ENCODE measurements around the gene HCFC1R1. TPM values are rescaled to one million over a fixed set of nuclear protein-coding genes. Genes with fewer than 3 reads are reported as not detected.

The HCFC1R1 gene
- polyA plus RNA-seq, 1 donor from 2014 or later = 19.0 TPM

GRCh38 chr16:3012246-3012645, 11.5 kb downstream of the HCFC1R1 start:
- Histone ChIP-seq H3K27me3 (ENCODE audit: insufficient read depth, low read depth, low read length) (peaks cover 52% of the 10 kb centered on the region), H3K4me2 (ENCODE audit: low read length) (no peak overlapping the region), H3K9me3 (ENCODE audit: low read length) (no peaks in the 10 kb centered on the region), H3K9me2 (ENCODE audit: insufficient read depth, low read length) (no peaks in the 10 kb centered on the region), H3K27ac (ENCODE audit: low read length) (no peak overlapping the region), H3K9ac (ENCODE audit: low read length) (no peak overlapping the region), H3K79me2 (replicated peaks; ENCODE audit: insufficient read depth, low read length) (no peaks in the 10 kb centered on the region), H2AFZ (ENCODE audit: low read depth, low read length) (no peak overlapping the region), H3K36me3 (ENCODE audit: insufficient read depth, low read length) (no peaks in the 10 kb centered on the region), H3K4me3 (ENCODE audit: low read length) (no peak overlapping the region), H4K20me1 (ENCODE audit: insufficient read depth) (no peaks in the 10 kb centered on the region), H3F3A (ENCODE audit: insufficient read depth, low read length, poor library complexity, severe bottlenecking) (no peaks in the 10 kb centered on the region)
- TF ChIP-seq EP300 (conservative IDR thresholded peaks at IDR 0.05; ENCODE audit: poor library complexity, severe bottlenecking) = no peak
- TF ChIP-seq MXI1 (conservative IDR thresholded peaks at IDR 0.05; ENCODE audit: poor library complexity, severe bottlenecking) = no peak
- no peak for TF ChIP-seq POLR2AphosphoS5 (IDR thresholded peaks at IDR 0.05)
- no peak for TF ChIP-seq REST (IDR thresholded peaks at IDR 0.05; ENCODE audit: borderline replicate concordance)
- TF ChIP-seq CTCF (IDR thresholded peaks at IDR 0.05; ENCODE audit: poor library complexity, severe bottlenecking) = no peak
- TF ChIP-seq RAD21 (conservative IDR thresholded peaks at IDR 0.05) = no peak
- TF ChIP-seq TAF1 (IDR thresholded peaks at IDR 0.05; ENCODE audit: low read depth) = no peak
- TF ChIP-seq EZH2 (IDR thresholded peaks at IDR 0.05; ENCODE audit: borderline replicate concordance, insufficient read depth, low read length, poor library complexity, severe bottlenecking) = no peak
- no peak for TF ChIP-seq SMC3 (conservative IDR thresholded peaks at IDR 0.05; ENCODE audit: poor library complexity)

GRCh38 chr16:3010510-3010909, 13.2 kb downstream of the HCFC1R1 start:
- peaks cover 65% of the 10 kb centered on the region for H3K27me3 ChIP-seq (ENCODE audit: insufficient read depth, low read depth, low read length)
- TF ChIP-seq RAD21 (conservative IDR thresholded peaks at IDR 0.05) (no peak), REST (IDR thresholded peaks at IDR 0.05; ENCODE audit: borderline replicate concordance) (no peak), CTCF (IDR thresholded peaks at IDR 0.05; ENCODE audit: poor library complexity, severe bottlenecking) (no peak), POLR2AphosphoS5 (IDR thresholded peaks at IDR 0.05) (no peak), SMC3 (conservative IDR thresholded peaks at IDR 0.05; ENCODE audit: poor library complexity) (no peak), EZH2 (IDR thresholded peaks at IDR 0.05; ENCODE audit: borderline replicate concordance, insufficient read depth, low read length, poor library complexity, severe bottlenecking) (no peak), MXI1 (conservative IDR thresholded peaks at IDR 0.05; ENCODE audit: poor library complexity, severe bottlenecking) (no peak), EP300 (conservative IDR thresholded peaks at IDR 0.05; ENCODE audit: poor library complexity, severe bottlenecking) (no peak), TAF1 (IDR thresholded peaks at IDR 0.05; ENCODE audit: low read depth) (no peak)
- no peaks in the 10 kb centered on the region for H3F3A ChIP-seq (ENCODE audit: insufficient read depth, low read length, poor library complexity, severe bottlenecking)
- H3K9me2 ChIP-seq (ENCODE audit: insufficient read depth, low read length) = no peaks in the 10 kb centered on the region
- no peaks in the 10 kb centered on the region for H4K20me1 ChIP-seq (ENCODE audit: insufficient read depth)
- no peak overlapping the region for H3K9ac ChIP-seq (ENCODE audit: low read length)
- no peak overlapping the region for H3K4me2 ChIP-seq (ENCODE audit: low read length)
- H3K9me3 ChIP-seq (ENCODE audit: low read length) = no peaks in the 10 kb centered on the region
- no peak overlapping the region for H3K4me3 ChIP-seq (ENCODE audit: low read length)
- no peak overlapping the region for H2AFZ ChIP-seq (ENCODE audit: low read depth, low read length)
- H3K27ac ChIP-seq (ENCODE audit: low read length) = no peak overlapping the region
- no peaks in the 10 kb centered on the region for H3K36me3 ChIP-seq (ENCODE audit: insufficient read depth, low read length)
- H3K79me2 ChIP-seq (replicated peaks; ENCODE audit: insufficient read depth, low read length) = no peaks in the 10 kb centered on the region
